ENCODE results near the gene NME2.

NME2 gene

DNA sequence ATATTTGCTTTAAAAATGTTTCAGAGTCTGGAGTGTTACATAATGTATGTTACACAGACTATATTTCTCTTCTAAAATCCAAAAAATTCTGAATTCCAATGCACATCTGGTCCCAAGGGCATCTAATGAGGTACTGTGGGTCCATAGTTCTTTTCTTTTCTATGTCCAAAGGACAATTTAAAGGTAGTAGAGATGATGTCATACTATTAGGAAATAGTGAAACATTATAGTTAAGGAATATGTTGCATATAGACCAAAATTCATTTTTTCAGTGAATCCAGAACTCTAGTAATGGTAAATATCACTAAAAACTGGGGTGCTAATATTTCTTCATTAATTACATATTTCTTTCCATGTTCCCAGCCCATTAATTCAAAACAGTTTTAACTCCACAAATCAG lies 23.0 kb downstream of the NME2 start:
- no peak for DNase-seq

DNA sequence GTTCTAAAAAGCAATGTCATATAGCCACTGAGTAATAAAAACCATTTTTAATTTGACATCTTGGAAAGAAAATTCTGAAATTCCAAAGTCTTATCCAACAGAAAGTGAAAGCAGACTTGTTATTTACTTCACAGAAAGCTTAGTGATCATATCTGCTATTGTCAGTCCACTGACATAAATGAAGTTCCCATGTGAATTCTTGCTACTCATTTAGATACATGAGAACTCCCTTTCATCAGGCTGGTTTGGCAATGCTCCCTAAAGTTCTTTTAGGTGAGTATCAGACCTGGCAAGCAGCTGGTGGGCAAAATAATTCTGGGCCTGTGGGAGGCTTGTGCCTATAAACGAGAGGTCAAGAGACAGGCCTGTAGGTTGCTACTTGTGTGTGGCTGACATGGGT lies 23.4 kb downstream of the NME2 start:
- DNase-seq: no peak

DNA sequence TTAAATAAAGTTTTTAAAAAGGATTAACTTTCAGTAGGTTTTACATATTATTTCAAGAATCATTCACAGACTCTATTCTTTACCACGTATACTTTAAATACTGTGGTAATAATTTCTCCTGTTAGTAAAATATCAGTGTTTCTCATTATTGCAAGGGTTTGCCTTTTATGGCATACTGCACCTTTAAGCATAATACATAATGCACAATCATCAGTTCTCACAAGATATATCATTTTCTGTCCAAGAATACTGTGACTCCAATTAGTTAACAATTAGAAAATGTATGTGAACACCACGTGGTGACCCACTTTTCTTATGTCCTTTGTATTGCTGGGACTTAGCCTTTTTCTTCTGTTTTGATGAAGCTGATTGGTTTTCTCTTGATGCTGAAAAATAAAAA lies 25.7 kb downstream of the NME2 start:
- no peak for DNase-seq

DNA sequence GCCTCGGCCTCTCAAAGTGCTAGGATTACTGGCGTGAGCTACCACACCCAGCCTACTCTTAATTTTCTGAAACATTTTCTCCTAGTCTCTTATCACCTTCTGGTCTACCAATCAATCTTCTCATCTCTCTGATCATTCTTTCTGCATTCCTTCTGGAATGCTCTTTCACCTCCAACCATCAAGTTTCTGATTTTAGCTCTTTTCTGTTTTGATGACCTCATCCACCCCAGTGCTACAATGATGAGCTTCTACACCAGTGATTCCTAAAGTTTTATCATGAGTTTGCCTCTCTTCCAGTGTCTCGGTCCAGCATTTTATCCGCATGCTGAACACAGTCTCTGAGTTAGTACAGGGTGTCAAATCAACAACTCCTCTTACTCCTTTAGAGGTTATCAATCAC lies 31.5 kb downstream of the NME2 start:
- no peak for DNase-seq

DNA sequence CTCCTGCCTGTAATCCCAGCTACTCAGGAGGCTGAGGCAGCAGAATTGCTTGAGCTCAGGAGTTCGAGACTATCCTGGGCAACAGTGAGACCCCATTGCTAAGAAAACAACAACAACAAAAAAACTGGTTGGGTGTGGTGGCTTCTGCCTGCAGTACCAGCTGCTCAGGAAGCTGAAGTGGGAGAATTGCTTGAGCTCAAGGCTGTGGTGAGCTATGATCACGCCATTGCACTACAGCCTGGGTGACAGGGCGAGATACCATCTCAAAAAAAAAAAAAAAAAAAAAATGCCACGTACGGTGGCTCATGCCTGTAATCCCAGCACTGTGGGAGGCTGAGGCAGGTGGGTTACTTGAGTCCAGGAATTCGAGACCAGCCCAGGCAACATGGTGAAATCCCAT lies 34.1 kb downstream of the NME2 start:
- DNase-seq: no peak

DNA sequence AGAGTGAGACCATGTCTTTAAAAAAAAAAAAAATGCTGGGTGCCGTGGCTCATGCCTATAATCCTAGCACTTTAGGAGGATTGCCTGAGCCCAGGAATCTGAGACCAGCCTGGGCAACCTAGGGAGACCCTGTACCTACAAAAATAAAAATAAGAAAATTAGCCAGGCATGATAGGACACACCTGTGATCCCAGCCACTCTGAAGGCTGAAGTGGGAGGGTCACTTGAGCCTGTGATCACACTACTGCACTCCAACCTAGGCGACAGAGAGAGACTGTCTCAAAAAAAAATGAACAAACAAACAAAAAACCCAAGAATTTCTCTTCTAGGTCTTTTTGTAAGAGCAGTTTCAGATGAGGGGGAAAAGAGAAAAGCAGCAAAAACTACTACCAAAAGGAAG lies 34.6 kb downstream of the NME2 start:
- no peak for DNase-seq

DNA sequence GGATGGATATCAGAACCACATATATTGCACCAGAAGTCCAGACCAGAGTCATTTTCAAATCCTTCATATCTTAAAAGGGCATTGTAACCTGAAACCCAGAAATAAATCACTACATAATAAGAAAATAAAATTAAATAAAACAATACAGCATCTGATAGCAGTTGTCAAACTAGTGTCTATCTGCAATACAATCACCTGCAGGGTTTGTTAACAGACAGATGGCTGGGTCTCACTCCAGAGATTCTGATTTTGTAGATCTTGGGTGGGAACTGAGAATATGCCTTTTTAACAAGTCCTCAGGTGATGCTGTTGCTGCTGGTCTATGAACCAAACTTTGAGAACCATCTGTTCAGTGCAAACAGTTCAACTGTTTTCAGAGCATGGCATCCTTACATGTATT lies 37.6 kb downstream of the NME2 start:
- DNase-seq: no peak

DNA sequence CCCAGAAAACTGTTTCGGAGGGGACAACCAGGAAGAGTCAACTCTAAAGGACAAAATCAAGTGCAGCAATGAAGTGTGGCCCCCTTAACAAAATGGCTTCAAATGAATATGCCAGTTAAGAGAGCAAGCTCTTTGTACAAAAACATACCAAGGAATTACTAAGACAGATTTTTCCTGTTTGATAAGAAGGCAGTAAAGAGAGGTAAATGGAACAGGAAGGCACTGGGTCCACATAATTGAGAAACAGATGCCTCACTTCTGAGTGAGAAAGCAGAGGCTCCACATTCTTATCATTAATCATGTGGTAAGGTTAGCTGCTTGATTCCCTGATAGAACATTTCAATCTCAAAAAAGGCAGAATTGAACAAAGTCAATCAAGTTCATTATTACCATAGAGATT lies 48.7 kb downstream of the NME2 start:
- DNase-seq: no peak

DNA sequence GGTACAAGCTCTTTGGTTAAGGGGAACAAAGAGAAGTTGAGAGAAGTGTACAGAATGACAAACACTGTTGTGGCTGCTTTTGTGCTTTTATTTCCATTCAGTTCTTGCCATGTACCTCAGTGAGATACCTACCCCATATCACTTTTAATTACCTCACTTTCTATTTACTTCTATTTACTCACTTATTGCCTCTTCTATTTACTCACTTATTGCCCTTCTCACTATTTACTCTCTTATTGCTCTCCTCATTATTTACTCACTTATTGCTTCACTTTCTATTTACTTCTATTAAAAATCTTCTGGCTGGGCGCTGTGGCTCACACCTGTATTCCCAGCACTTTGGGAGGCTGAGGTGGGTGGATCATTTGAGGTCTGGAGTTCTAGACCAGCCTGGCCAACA lies 51.7 kb downstream of the NME2 start:
- DNase-seq: no peak

DNA sequence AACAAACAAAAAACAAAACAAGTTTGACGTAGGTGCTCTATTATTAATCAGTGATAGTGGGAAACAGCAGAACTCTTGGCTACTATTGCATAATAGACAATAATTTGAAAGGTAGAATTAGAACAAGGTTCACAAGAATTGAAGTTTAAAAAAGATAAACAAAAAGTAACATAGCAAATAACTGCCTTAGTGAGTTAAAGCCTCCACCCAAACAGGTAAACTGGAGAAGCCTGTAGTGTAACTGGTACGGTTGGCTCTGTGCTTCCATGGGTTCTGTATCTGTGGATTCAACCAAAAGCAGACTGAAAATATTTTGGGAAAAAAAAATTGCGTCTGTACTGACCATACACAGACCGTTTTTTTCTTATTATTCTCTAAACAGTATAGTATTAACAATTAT lies 55.1 kb downstream of the NME2 start:
- DNase-seq: no peak
